ENCODE results near the gene DNAJA3.

- TF ChIP-seq CTCF (IDR thresholded peaks at IDR 0.05): no peak
- TF ChIP-seq POLR2A (IDR thresholded peaks at IDR 0.05; ENCODE audit: low read depth): no peak
- no peak for TF ChIP-seq EP300 (IDR thresholded peaks at IDR 0.05)
- TF ChIP-seq POLR2AphosphoS5 (IDR thresholded peaks at IDR 0.05): no peak
Observed at GRCh38 chr16:4384509-4384942, 41.1 kb upstream of the DNAJA3 start.
